H1 (cell line): ENCODE measurements around the gene URM1. TPM values are rescaled to one million over a fixed set of nuclear protein-coding genes. Genes with fewer than 3 reads are reported as not detected.

Experiments
- CHD2 ChIP-seq: IDR thresholded peaks from 2 replicates; pipeline ENCODE4 v1.6.1; 2012; ENCODE audit warnings: low read length, improper control_type of control experiment
- GABPA ChIP-seq: IDR thresholded peaks from 2 replicates; pipeline ENCODE4 v1.6.1; 2011; ENCODE audit warnings: mild to moderate bottlenecking, low read length, moderate library complexity, borderline replicate concordance; ENCODE audit not compliant: insufficient read depth
- RBBP5 ChIP-seq: IDR thresholded peaks from 2 replicates; pipeline ENCODE4 v1.7.1; 2012; ENCODE audit warnings: low read depth, mild to moderate bottlenecking, inconsistent platforms, low read length, moderate library complexity, borderline replicate concordance
- RNF2 ChIP-seq: fragments of 200-900, 300-1000 bp; sonication (generic); IDR thresholded peaks from 2 replicates; pipeline ENCODE4 v1.7.1; 2016; ENCODE audit warnings: borderline replicate concordance, low read depth, mild to moderate bottlenecking, antibody characterized with exemption, low read length; ENCODE audit not compliant: poor library complexity, severe bottlenecking; ENCODE audit errors: missing control alignments
- SIN3A ChIP-seq, 2 experiments: IDR thresholded peaks in 1 of 2; conservative IDR thresholded peaks in 1 of 2; 2 replicates each; pipeline ENCODE4 v1.6.1; 2011 to 2012; ENCODE audit warnings: low read length in 2 of 2, improper control_type of control experiment in 1 of 2, low read depth in 1 of 2, mild to moderate bottlenecking in 1 of 2
- TBP ChIP-seq: IDR thresholded peaks from 2 replicates; pipeline ENCODE4 v1.6.1; 2011; ENCODE audit warnings: low read depth, low read length, improper control_type of control experiment
- polyA plus RNA-seq, 7 experiments: library from polyadenylated mRNA; depleted of rRNA in 3 of 7; stranded (reverse) in 5 of 7; unstranded in 2 of 7; fragments of >200 nt in 5 of 7; fragments of 200-250 nt in 2 of 7; gene quantifications; 1 replicate in 5 of 7; 2 replicates in 1 of 7; 4 replicates in 1 of 7; pipeline versions ENCODE4 v1.2.1 to v1.2.3, GENCODE V29; 2011 to 2013; ENCODE audit warnings: missing spikeins in 2 of 7, mixed read lengths in 2 of 7
- total RNA-seq: library from RNA; stranded (reverse); fragmentation: NEBNext Ultra II Directional; extraction: Animal tissue kit (Norgen Biotek cat#: 25700); gene quantifications from 2 replicates; pipeline ENCODE4 v1.2.1, GENCODE V29; 2021
- TF ChIP-seq, protein P1 (sequence below): fragments of 300-600 bp; sonication (generic); IDR thresholded peaks from 2 replicates; pipeline ENCODE4 v1.7.1; 2012; ENCODE audit warnings: low read length, moderate library complexity, mild to moderate bottlenecking, inconsistent platforms; ENCODE audit not compliant: insufficient replicate concordance
- TF ChIP-seq, protein P2 (sequence below): IDR thresholded peaks from 2 replicates; pipeline ENCODE4 v1.6.1; 2012; ENCODE audit warnings: inconsistent platforms
- TF ChIP-seq, protein P3 (sequence below): IDR thresholded peaks from 2 replicates; pipeline ENCODE4 v1.6.1; 2011; ENCODE audit warnings: low read length, improper control_type of control experiment

Gene URM1
- total and polyA plus RNA-seq, 2 of the 8 experiments (the other 6 are each of a cell fraction or from before 2014, with no cell fraction given) = 58.3 to 62.3 TPM

DNA sequence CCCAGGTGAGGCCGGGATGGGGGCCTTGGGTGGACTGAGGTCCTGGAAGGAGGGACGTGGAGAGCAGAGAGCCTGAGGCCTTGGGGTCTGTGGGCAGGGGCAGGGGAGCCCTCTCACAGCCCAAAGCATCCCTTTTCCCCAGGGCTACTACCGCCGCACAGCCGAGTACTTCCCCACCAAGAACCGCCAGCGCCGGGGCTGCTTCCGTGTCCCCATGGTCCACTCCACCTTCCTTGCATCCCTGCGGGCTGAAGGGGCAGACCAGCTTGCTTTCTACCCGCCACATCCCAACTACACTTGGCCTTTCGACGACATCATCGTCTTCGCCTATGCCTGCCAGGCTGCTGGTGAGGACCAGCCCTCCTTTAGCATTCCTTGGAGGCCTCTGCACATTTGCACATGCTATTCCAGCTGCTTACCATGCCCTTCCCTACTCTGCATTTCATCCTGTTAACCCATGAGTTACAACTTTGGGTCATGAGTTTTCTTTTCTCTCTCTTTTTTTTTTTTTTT lies 53.1 kb downstream of the URM1 start (continued):
- TF ChIP-seq, protein P1, sequence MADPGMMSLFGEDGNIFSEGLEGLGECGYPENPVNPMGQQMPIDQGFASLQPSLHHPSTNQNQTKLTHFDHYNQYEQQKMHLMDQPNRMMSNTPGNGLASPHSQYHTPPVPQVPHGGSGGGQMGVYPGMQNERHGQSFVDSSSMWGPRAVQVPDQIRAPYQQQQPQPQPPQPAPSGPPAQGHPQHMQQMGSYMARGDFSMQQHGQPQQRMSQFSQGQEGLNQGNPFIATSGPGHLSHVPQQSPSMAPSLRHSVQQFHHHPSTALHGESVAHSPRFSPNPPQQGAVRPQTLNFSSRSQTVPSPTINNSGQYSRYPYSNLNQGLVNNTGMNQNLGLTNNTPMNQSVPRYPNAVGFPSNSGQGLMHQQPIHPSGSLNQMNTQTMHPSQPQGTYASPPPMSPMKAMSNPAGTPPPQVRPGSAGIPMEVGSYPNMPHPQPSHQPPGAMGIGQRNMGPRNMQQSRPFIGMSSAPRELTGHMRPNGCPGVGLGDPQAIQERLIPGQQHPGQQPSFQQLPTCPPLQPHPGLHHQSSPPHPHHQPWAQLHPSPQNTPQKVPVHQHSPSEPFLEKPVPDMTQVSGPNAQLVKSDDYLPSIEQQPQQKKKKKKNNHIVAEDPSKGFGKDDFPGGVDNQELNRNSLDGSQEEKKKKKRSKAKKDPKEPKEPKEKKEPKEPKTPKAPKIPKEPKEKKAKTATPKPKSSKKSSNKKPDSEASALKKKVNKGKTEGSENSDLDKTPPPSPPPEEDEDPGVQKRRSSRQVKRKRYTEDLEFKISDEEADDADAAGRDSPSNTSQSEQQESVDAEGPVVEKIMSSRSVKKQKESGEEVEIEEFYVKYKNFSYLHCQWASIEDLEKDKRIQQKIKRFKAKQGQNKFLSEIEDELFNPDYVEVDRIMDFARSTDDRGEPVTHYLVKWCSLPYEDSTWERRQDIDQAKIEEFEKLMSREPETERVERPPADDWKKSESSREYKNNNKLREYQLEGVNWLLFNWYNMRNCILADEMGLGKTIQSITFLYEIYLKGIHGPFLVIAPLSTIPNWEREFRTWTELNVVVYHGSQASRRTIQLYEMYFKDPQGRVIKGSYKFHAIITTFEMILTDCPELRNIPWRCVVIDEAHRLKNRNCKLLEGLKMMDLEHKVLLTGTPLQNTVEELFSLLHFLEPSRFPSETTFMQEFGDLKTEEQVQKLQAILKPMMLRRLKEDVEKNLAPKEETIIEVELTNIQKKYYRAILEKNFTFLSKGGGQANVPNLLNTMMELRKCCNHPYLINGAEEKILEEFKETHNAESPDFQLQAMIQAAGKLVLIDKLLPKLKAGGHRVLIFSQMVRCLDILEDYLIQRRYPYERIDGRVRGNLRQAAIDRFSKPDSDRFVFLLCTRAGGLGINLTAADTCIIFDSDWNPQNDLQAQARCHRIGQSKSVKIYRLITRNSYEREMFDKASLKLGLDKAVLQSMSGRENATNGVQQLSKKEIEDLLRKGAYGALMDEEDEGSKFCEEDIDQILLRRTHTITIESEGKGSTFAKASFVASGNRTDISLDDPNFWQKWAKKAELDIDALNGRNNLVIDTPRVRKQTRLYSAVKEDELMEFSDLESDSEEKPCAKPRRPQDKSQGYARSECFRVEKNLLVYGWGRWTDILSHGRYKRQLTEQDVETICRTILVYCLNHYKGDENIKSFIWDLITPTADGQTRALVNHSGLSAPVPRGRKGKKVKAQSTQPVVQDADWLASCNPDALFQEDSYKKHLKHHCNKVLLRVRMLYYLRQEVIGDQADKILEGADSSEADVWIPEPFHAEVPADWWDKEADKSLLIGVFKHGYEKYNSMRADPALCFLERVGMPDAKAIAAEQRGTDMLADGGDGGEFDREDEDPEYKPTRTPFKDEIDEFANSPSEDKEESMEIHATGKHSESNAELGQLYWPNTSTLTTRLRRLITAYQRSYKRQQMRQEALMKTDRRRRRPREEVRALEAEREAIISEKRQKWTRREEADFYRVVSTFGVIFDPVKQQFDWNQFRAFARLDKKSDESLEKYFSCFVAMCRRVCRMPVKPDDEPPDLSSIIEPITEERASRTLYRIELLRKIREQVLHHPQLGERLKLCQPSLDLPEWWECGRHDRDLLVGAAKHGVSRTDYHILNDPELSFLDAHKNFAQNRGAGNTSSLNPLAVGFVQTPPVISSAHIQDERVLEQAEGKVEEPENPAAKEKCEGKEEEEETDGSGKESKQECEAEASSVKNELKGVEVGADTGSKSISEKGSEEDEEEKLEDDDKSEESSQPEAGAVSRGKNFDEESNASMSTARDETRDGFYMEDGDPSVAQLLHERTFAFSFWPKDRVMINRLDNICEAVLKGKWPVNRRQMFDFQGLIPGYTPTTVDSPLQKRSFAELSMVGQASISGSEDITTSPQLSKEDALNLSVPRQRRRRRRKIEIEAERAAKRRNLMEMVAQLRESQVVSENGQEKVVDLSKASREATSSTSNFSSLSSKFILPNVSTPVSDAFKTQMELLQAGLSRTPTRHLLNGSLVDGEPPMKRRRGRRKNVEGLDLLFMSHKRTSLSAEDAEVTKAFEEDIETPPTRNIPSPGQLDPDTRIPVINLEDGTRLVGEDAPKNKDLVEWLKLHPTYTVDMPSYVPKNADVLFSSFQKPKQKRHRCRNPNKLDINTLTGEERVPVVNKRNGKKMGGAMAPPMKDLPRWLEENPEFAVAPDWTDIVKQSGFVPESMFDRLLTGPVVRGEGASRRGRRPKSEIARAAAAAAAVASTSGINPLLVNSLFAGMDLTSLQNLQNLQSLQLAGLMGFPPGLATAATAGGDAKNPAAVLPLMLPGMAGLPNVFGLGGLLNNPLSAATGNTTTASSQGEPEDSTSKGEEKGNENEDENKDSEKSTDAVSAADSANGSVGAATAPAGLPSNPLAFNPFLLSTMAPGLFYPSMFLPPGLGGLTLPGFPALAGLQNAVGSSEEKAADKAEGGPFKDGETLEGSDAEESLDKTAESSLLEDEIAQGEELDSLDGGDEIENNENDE = no peak
- no peak for TF ChIP-seq RBBP5
- TF ChIP-seq RNF2 = no peak
- TF ChIP-seq, protein P2, sequence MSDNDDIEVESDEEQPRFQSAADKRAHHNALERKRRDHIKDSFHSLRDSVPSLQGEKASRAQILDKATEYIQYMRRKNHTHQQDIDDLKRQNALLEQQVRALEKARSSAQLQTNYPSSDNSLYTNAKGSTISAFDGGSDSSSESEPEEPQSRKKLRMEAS = no peak
- no peak for TF ChIP-seq TBP
- TF ChIP-seq CHD2 = no peak
- no peak for TF ChIP-seq SIN3A (conservative IDR thresholded peaks at IDR 0.05 in 1 of 2, IDR thresholded peaks at IDR 0.05 in 1 of 2; ENCODE audit: low read depth in 1 of 2, low read length in 2 of 2)
- TF ChIP-seq, protein P3, sequence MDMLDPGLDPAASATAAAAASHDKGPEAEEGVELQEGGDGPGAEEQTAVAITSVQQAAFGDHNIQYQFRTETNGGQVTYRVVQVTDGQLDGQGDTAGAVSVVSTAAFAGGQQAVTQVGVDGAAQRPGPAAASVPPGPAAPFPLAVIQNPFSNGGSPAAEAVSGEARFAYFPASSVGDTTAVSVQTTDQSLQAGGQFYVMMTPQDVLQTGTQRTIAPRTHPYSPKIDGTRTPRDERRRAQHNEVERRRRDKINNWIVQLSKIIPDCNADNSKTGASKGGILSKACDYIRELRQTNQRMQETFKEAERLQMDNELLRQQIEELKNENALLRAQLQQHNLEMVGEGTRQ = no peak
- TF ChIP-seq GABPA = no peak
